Posterior vena cava (tissue), 2 donors: ENCODE results near the gene ADCY10. TPM values are rescaled to one million over a fixed set of nuclear protein-coding genes. Genes with fewer than 3 reads are reported as not detected.
"Not testable (repeated sequence)": the region's sequence is repeated elsewhere in the genome, so short reads cannot be mapped to it uniquely, and the experiment has no call there.

Source experiments
- DNase-seq: peaks from one replicate; pipeline ENCODE4 v3.0.0-alpha.2; 2020; ENCODE audit warnings: low spot score
- intact Hi-C, 2 donors: fragments of 100-400 bp; cut with DNase I; formaldehyde crosslinking; loops; one replicate each; pipeline versions ENCODE4 v1.14.1 to v1.14.2; 2022 to 2023
- total RNA-seq, 2 donors: library from RNA; stranded (reverse); fragmentation: NEBNext Ultra II Directional; extraction: Animal tissue kit (Norgen Biotek cat#: 25700); gene quantifications; one replicate each; pipeline ENCODE4 v1.2.1, GENCODE V29; 2021
- donor health status: DM: yes; HTN: yes; CAD: no.
- donor health status: DM: yes; HTN: yes; CAD: no.

Gene ADCY10
- total RNA-seq, 2 donors from 2014 or later: 0.28 to 0.38 TPM

DNA sequence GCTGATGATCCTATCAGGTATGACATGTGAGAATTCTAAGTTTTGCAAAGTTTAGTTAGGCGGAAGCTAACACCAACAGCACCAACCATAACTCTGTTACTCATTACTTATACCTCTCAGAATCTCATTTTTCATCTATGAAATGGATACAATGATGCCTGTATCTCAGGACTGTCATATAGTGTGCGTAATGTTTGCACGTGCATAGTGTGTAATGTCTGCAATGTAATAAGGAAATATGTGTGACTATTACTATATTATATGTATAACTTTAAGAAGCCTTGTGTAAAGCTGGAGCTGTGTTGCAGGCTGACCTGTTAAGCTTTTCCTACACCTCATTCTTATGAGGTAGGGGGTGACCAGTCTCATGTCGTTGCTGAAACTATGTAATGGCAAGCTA lies 13.0 kb downstream of the ADCY10 start:
- intact Hi-C loops: no loop called here
- no peak for DNase-seq

DNA sequence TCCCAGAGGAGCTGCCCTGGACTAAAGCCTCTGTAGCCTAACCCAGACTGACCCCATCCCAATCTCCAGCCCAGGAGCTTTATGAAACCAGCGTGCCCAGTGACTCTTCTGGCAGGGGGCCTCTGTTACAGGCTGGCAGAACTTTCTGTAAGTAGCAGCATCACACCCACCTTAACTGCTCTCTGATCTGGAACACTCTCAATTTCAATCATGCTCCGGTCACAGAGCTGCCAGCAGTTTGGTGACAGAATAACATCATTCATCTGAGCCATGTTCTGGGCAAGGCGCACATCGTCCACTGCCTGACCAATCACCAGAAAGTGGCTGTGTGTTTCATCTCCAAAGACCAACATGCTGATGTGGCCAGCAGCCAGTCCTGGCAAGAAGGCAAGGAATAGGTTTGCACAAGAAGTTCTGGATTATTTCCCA lies 14.7 kb downstream of the ADCY10 start:
- peak; percentile 89 for DNase-seq
- intact Hi-C loops: no loop called here

DNA sequence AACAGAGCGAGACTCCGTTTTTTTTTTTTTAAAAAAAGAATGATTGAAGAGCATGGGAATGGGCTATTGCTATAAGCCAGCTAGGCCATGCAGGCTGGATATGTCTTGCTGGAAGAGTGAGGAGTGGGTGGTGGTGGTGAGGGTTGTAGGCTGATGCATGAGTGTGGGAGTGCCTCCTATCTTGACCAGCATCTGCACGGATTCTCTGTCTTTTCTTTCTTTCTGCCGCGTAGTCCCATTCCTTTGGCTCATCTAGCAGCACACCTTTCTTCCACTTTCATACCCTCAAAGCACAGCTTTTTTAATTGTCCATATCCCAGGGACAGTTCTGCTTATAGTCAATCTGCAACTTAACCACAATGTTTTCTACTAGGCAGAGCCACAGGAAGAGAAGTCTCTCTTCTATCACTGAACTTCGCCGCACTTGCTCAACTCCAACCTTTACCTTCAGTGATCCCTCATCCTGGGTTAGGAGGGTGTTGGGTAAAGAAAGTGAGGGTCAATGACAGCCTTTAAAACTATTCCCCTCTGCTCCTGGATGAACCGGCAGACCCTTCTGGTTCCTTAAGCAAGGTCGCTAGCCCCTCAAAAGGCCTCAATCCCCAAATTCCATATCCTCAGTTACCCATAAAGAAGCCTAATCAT lies 15.2 kb downstream of the ADCY10 start:
- no peak for DNase-seq
- intact Hi-C loops: no loop called here

DNA sequence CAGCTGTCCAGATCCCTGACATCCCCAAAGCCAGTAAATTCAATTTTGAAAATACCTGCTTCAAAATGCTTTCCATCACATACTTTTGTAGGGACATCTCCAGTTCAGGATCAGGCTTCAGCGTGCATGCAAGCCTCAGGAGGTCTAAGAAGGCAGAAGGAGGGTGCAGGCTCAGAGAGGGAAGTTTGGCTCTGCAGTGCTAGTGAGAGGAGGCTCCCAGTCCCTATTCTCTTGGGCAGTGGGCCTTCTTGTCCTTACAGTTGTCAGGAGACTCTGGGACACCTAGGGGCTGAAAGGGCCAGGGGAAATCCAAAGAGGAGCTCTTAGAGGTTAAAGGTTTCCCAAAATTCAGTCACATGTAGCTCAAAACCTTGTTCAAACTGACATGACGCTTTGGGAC lies 20.1 kb downstream of the ADCY10 start:
- DNase-seq: no peak
- intact Hi-C loops: no loop called here

DNA sequence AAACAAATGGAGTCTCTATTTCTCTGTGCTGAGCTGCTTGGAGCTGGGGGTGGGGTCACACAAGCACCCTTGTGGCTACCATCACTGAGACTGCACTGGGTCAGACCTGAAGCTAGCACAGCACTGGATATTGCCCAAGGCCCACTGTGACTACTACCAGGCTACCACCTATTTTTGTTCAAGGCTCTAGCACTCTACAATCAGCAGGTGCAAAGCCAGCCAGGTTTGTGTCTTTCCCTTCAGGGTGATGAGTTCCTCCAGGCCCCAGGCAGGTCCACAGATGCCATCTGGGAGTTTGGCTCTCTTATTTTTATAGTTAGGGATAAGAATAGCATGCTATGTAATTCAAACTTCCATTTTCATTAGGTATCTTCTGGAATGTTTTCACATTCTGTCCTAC lies 23.5 kb downstream of the ADCY10 start:
- DNase-seq: no peak
- intact Hi-C loops: no loop called here

DNA sequence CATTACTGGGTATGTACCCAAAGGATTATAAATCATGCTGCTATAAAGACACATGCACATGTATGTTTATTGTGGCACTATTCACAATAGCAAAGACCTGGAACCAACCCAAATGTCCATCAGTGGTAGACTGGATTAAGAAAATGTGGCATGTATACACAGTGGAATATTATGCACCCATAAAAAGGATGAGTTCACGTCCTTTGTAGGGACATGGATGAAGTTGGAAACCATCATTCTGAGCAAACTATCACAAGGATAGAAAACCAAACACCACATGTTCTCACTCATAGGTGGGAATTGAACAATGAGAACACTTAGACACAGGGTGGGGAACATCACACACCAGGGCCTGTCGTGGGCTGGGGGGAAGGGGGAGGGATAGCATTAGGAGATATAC lies 26.7 kb downstream of the ADCY10 start:
- intact Hi-C loops, DNase-seq: not testable (repeated sequence)

DNA sequence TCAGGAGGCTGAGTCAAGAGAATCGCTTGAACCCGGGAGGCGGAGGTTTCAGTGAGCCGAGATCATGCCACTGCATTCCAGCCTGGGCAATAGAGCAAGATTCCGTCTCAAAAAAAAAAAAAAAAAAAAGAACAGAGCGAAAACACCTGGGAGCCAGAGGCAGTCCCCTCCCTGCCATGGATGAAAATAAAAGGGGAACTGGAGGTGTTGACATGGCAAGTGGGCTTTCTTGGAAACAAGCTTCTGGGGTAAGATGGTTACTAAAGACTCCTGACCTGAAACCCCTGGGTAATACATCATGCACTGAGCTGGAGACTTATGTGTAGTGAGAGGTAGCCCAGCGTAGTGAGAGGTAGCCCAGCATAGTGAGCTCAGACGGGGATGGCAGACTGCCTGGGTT lies 31.6 kb downstream of the ADCY10 start:
- intact Hi-C loops: no loop called here
- no peak for DNase-seq

DNA sequence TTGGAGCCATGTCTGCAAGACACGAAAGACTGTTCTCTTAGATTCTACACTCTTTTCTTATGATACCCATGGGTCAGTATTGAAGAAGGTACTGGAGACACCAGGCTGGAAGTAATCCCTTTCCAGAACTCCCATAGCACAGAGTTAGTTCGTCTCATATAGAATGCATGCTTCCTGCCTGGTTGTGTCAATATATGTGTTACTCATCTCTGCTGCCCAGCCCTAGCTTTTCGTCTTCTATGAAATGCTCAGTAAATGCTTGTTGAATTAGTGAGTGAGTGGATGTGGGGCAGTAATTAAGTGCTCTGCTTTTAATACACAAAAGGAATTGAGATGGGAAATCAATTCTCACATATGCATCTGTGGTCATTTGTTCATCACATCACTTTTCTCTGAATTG lies 32.1 kb downstream of the ADCY10 start:
- intact Hi-C loops: no loop called here
- DNase-seq: no peak

DNA sequence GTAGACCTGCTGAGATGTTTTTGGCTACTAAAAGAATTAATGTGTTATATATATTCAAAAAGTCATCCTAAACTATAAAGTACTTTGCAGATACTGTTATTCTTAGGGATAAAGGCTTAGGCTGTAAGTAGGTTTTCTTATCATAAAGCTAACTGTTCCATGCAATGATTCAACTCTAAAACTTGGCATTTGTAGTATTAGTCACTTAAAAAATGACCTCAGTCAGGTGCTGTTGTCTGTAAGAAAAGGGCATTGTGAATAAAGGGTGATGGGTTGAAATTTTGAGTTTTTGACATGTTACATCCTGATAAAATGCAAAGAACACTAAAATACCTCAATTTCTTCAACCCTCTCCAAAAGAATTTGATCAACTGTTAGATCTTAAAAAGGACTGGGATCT lies 32.9 kb downstream of the ADCY10 start:
- intact Hi-C loops: no loop called here
- no peak for DNase-seq

DNA sequence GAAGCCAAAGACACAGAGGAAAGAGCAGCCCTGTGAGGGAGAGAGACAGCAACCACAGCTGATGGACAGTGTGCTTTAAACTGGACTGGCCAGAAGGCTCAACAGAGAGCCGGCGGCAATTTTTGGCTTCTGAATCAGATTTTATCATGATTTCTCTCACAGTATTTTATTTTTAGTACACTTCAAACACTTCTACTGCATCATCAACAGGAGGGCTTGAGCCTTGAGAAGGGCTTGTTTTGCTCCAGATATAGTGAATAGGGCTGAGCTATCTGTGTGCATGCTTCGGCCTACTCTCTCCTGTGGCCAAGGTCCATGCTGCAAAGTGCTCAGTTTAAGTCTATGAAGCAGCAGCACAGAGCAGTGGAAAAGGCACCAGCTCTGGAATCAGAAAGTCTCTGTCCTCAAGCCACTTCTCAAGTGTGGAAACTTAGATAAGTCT lies 33.3 kb downstream of the ADCY10 start:
- no peak for DNase-seq
- intact Hi-C loops: no loop called here

DNA sequence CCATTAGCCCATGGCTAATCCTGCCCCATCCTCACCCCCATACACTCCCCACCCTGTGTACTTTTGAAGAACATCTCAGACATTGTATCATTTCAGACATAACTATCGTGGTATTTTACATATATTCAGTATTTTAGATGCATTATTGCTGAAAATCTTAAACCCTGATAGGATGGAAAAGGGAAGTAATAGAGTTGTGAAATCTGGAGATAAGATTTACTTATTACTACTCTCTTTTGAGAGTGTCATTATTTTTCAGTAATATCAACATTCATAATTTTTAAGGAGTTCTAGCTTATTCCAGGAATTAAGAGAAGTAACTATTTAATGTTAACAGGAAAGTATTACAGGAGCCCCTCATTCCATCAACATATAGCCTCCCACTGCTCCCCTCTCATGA lies 34.4 kb downstream of the ADCY10 start:
- no peak for DNase-seq
- intact Hi-C loops: no loop called here

DNA sequence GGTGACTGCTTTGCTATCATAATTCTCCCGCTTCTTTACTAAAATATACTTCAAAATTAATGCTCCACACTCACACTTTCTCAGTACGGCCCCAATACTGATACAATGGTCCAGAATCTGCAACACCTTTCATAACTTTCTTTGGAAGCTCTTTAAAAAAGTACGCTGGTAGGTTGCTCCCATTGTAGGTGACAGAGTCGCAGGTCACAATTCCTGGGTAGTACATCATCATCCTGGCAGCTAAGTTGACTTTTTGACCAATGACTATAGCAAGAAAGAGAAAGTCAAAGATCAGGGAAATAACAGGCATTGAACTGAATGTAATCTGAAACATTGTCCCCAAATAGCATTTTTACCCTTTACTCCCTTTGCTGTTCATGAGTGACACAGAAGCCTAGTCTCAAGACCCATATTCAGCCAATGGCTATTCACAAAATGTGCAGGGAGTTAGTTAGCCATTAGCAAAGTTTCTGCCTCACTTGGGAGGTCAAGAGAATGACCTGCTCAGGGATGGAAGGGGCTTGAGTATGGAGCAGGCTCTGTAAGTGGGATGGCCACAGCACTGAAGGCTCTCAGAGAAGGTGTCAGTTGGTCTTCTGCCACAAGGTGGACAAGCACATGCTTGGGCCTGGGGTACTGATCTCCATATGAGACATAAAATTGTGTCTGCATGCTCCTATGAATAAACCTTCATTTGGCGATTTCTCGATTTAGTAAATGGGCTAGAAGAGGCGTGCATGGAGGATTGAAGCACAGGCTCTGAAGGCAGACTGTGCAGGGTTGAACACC lies 35.4 kb downstream of the ADCY10 start:
- intact Hi-C loops: no loop called here
- no peak for DNase-seq

DNA sequence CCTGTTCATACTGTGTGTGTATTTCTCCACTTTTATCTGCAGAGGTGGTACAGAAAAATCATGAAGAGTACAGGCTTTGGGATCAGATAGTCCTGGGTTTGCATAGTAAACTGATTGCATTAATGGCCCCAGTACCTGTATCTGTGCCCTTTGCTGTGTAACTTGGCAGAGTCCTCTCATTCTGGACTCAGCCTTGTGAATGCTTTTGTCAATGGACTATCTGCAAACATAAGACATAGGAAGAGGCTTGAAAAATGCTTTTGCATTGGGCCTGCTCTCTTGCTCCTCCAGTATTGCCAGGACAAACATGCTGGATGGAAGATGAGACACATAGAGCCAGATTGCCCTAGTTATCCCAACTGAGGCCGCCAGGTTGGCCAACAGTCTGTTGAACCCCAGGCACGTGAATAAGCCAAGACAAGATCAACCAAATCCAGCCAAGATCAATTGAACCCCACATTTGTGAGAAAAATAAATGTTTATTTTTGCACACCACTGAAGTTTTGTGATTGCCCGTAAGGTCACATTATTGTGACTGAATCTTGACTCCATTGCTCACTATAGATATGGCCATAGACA lies 37.2 kb downstream of the ADCY10 start:
- no peak for DNase-seq
- intact Hi-C loops: no loop called here

DNA sequence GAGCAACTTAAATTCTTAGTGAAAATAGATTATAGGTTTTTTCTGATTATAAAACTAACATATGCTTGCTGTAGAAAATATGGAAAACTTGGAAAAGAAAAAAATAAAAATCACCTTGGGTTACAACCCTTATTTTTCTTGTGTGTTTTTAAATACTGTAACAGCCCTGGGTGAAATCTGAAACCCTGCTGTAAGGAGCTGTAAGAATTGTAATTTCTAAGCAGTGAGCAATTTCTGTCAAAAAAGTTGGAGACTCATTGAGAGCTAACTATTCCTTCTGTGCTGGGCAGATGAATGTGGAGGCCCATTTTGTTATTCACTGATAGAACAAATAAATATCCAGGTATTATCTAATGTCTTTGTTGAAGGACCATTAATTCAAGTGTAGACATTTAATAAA lies 42.6 kb downstream of the ADCY10 start:
- intact Hi-C loops: no loop called here
- DNase-seq: no peak

DNA sequence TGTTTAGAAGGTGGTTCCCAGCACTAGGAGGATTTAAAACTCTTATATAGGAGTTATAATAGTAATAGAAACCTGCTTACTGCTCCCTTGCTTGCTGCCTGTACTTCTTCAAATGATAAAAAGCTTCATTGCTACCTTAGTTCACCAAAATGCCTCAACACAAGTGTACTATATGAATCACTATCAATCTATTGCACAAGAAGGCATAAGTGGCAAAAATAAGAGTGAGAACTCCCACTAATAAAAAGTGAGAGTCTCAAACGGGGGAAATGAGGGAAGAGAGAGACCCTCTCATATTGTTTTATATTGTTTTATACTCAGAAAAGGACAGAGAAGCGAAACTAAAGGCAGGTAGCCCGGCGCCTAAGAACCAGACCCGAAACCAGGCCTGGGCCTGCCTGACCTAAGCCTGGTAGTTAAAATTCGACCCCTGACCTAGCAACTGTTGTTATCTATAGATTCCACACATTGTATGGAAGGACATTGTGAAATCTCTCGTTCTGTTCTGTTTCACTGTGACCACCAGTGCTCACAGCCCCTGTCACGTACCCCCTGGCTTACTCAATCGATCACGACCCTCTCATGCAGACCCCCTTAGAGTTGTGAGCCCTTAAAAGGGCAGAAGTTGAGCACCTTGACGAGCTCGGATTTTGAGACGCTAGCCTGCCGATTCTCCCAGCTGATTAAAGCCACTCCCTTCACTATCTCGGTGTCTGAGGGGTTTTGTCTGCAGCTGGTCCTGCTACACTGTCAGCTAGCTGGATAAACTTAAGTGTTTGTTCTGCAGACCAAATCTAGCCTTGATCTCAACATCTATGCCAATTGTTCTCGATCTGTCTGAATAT lies 44.6 kb downstream of the ADCY10 start:
- intact Hi-C loops: not testable (repeated sequence)

DNA sequence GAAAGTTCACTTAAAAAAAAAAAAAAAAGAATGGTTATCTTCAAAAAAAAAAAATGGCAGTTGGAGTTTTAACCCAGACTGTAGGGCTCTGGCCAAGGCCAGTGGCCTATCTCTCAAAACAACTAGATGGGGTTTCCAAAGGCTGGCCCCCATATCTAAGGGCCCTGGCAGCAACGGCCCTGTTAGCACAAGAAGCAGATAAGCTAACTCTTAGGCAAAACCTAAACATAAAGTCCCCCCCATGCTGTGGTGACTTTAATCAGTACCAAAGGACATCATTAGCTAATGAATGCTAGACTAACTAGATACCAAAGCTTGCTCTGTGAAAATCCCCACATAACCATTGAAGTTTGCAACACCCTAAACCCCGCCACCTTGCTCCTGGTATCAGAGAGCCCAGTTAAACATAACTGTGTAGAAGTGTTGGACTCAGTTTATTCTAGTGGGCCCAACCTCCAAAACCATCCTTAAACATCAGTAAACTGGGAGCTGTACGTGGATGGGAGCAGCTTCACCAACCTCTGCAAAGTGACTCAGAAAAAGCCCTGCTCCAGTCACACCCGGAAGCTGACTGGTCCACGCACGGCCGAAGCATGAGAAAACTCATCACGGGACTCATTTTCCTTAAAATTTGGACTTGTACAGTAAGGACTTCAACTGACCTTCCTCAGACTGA lies 47.1 kb downstream of the ADCY10 start:
- intact Hi-C loops: loop anchor here in 1 of 2 donors (2.0 kb wide), 1 partner anchor 40 kb away; no protein-coding TSS in a partner anchor
- DNase-seq: not testable (repeated sequence)

More for the DNA sequence above, 44.6 kb downstream of the ADCY10 start:
- DNase-seq: not testable (repeated sequence)

DNA sequence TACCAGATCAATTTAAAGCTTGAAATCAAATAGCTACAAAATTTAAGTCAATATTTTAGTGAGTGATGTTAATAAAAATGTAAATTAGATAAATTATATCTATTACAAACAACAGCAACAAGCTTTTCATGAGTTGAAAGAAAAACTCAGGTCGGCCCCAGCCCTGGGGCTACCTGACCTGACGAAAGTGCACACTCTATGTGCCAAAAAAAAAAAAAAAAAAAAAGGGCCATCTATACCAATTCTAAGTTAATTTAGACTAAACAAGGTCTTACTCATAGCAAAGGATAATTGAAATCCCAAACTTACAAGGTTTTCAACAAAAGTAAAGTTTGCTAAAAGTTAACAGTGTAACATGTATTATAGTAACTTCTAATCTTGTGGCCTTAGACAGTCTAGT lies 47.6 kb downstream of the ADCY10 start:
- not testable (repeated sequence) for DNase-seq
- intact Hi-C loops: loop anchor here in 1 of 2 donors (2.0 kb wide), 1 partner anchor 40 kb away; no protein-coding TSS in a partner anchor

DNA sequence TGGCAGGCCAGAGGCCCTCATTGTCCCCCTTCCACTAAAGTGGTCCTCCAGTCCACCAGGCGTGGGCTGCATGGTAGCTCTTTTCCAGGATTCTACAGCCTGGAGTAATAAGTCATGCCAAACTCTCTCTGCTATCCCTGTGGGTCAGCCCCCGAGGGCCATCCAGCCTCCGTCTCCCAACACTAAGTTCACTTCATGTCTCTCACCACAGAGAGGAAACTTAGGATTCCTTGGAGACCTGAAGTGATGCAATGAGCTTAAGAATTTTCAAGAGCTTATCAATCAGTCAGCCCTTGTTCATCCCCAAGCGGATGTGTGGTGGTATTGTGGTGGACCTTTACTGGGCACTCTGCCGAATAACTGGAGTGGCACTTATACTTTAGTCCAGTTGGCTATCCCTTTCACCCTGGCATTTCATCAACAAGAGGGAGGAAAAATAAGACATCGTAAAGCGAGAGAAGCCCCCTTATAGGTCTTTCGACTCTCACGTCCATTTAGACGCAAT lies 48.1 kb downstream of the ADCY10 start:
- not testable (repeated sequence) for DNase-seq
- intact Hi-C loops: loop anchor here in 1 of 2 donors (2.0 kb wide), 1 partner anchor 39 kb away; no protein-coding TSS in a partner anchor

DNA sequence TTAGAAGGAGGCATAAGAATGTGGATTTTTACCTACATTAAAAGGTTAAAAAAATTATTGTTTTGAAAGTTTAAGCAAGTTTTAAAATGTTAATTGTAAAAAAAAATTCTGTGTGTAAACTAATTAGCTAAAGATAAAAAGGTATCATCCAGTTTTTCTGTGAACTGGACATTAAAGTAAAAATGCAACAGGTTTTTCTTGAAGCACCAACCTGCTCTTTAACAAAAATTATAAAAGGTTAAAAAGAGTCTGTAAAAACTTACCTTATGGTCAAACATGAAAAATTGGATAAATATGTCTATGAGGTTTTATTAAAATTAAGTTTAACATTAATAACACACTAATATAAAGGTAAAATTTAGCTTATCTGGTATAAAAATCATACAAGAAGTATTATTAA lies 48.7 kb downstream of the ADCY10 start:
- DNase-seq, intact Hi-C loops: not testable (repeated sequence)
